WTC11 (cell line): ENCODE data around the gene USP48.
A peak's percentile ranks its signal among the peaks of the same experiment; 100 is the strongest.

Source experiments
- CREB1 ChIP-seq: sonication (generic); formaldehyde crosslinking; IDR thresholded peaks from 2 replicates; pipeline ENCODE4 v1.8.0; 2023; ENCODE audit warnings: mild to moderate bottlenecking, missing genetic modification reagents
- CTCF ChIP-seq: fragments of 200-600 bp; IDR thresholded peaks from 2 replicates; pipeline ENCODE4 v1.8.0; 2022; ENCODE audit warnings: antibody characterized with exemption
- E2F1 ChIP-seq: sonication (generic); formaldehyde crosslinking; IDR thresholded peaks from 2 replicates; pipeline ENCODE4 v1.8.0; 2022; ENCODE audit warnings: mild to moderate bottlenecking, missing genetic modification reagents
- JUN ChIP-seq: sonication (generic); formaldehyde crosslinking; IDR thresholded peaks from 2 replicates; pipeline ENCODE4 v1.8.0; 2023; ENCODE audit warnings: mild to moderate bottlenecking, missing genetic modification reagents
- PRDM15 ChIP-seq: sonication (generic); formaldehyde crosslinking; IDR thresholded peaks from 2 replicates; pipeline ENCODE4 v1.8.0; 2022; ENCODE audit warnings: missing genetic modification reagents
- SMAD4 ChIP-seq: sonication (generic); formaldehyde crosslinking; IDR thresholded peaks from 2 replicates; pipeline ENCODE4 v1.8.0; 2022; ENCODE audit warnings: mild to moderate bottlenecking, missing genetic modification reagents
- TP53 ChIP-seq: sonication (generic); formaldehyde crosslinking; IDR thresholded peaks from 2 replicates; pipeline ENCODE4 v1.8.1; 2023; ENCODE audit warnings: mild to moderate bottlenecking, missing genetic modification reagents
- USF2 ChIP-seq: sonication (generic); formaldehyde crosslinking; IDR thresholded peaks from 2 replicates; pipeline ENCODE4 v1.8.1; 2023; ENCODE audit warnings: mild to moderate bottlenecking, missing genetic modification reagents, moderate library complexity
- ZNF121 ChIP-seq: sonication (generic); formaldehyde crosslinking; IDR thresholded peaks from 2 replicates; pipeline ENCODE4 v1.8.0; 2023; ENCODE audit warnings: missing genetic modification reagents

GRCh38 chr1:21669258-21670058 lies 113.5 kb downstream of the USP48 start, which contains the start of gene RAP1GAP:
- no peak for TF ChIP-seq CTCF
- peak; percentile 93 for TF ChIP-seq USF2 (CRISPR knock-in tag)
- TF ChIP-seq E2F1 (CRISPR knock-in tag): no peak
- TF ChIP-seq SMAD4 (CRISPR knock-in tag): no peak
- TF ChIP-seq PRDM15 (CRISPR knock-in tag): no peak; the same call in 1 of the 2 replicates
- TF ChIP-seq CREB1 (CRISPR knock-in tag): no peak
- TF ChIP-seq TP53 (CRISPR knock-in tag): no peak
- TF ChIP-seq JUN: no peak
- no peak for TF ChIP-seq ZNF121 (CRISPR knock-in tag)
